HPDE6-E6E7 (cell line): ENCODE data around the gene OR4A16.

Experiments
- DNase-seq: peaks from one replicate; pipeline ENCODE4 v3.0.0; 2011; ENCODE audit warnings: missing footprints; ENCODE audit errors: extremely low spot score

OR4A16 gene

GRCh38 chr11:55342901-55343300, at the start of gene OR4A16:
Gene OR4A16 (plus strand): TSS chr11:55343201. CDS start chr11:55343201, 0 bp downstream.
- no peak for DNase-seq

DNA sequence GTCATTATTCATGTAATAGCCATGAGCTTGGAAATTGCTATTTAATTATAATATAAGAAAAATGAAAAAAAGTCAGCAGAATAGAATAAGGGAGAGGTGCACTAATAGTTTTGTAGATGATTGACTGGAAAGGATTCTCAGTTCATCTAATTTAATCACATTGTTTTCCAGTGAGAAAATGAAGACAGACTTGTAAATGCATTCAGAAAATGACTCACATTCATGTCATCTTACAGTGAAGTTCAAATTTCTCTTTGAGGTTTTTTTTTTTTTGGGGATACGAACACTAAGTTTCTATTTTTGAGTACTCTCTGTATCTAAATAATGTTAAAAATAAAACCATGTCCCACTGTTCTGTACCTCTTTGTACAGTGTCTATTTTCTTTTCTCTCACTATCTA, 18.5 kb upstream of the OR4A16 start:
- DNase-seq = no peak

DNA sequence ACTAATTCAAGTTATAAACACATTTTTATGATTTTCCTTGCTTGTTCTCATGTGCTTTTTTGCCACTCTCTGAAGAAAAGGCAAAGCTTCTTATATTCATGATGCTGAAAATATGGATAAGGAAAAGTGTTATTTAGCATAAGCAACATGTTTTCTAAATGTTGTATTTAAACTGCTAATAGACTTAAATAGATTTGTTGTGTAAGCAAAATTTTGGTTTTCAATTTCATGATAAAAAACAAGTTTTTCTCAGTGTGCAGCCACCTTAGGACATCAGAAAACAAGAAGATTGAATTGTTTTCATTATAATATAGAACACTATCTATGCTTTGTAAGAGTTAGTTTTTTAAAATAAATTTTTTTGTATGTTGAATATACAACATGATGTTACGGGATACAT, 2.3 kb downstream of the OR4A16 start:
- no peak for DNase-seq

- no peak for DNase-seq
Observed at GRCh38 chr11:55349032-55349431, 6.0 kb downstream of the OR4A16 start.

- no peak for DNase-seq
Observed at GRCh38 chr11:55357560-55358184, 14.7 kb downstream of the OR4A16 start.

DNA sequence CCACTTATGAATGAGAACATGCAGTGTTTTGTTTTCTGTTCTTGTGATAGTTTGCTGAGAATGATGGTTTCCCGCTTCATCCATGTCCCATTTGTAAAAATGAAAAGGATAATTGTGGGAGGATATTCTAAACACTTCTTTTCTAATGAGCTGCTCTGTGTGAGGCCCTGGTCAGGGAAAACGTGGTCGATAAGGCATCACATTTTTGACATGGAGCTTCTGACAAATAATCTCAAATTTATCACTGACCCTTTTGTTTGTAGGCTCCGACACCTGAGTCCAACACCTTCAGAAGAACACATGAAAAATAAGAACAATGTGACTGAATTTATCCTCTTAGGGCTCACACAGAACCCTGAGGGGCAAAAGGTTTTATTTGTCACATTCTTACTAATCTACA, 24.7 kb downstream of the OR4A16 start, which contains the start of gene OR4A15:
Gene OR4A15, plus strand, starts transcription at position 301 of the 400 bp plus-strand sequence. Its CDS starts 0 bp downstream, at position 301.
- no peak for DNase-seq
